Muscle of leg (tissue), 11 donors: Measurements from ENCODE around the gene KBTBD13. TPM values are rescaled to one million over a fixed set of nuclear protein-coding genes. Genes with fewer than 3 reads are reported as not detected.
A peak's percentile ranks its signal among the peaks of the same experiment; 100 is the strongest.

ENCODE experiments used
- DNase-seq: peaks from one replicate; pipeline ENCODE4 v3.0.0; 2013
- H3K27ac ChIP-seq: one replicate; pipeline ENCODE4 v1.5.1; 2013; ENCODE audit warnings: mild to moderate bottlenecking, low read length, control low read depth
- H3K27me3 ChIP-seq: one replicate; pipeline ENCODE4 v1.6.1; 2013; ENCODE audit warnings: low read length; ENCODE audit not compliant: control insufficient read depth, insufficient read depth
- H3K36me3 ChIP-seq: one replicate; pipeline ENCODE4 v1.6.1; 2013; ENCODE audit warnings: low read length; ENCODE audit not compliant: control insufficient read depth, insufficient read depth
- H3K4me1 ChIP-seq: one replicate; pipeline ENCODE4 v1.6.1; 2013; ENCODE audit warnings: low read length; ENCODE audit not compliant: control insufficient read depth, insufficient read depth
- H3K4me3 ChIP-seq: one replicate; pipeline ENCODE4 v1.5.1; 2013; ENCODE audit warnings: low read length, control low read depth
- H3K9me3 ChIP-seq: replicated peaks from 2 replicates; pipeline ENCODE4 v1.6.1; 2013; ENCODE audit warnings: low read depth, low read length; ENCODE audit not compliant: control insufficient read depth
- WGBS: methylation state at CpG from one replicate; pipeline ENCODE4 v1.1.5; 2013; ENCODE audit warnings: missing lambda C conversion rate; ENCODE audit not compliant: insufficient coverage; 5-methylcytosine and 5-hydroxymethylcytosine counted together
- polyA plus RNA-seq, 8 donors: library from polyadenylated mRNA; unstranded; fragments of 120-200 nt; gene quantifications; one replicate each; pipeline versions ENCODE4 v1.2.1 to v1.2.3, GENCODE V29; 2013; ENCODE audit warnings: inconsistent platforms in 1 of 8, low replicate concordance in 1 of 8; ENCODE audit not compliant: insufficient read length in 8 of 8, insufficient read depth in 1 of 8
- total RNA-seq: library from RNA; stranded (reverse); fragments of 120-200 nt; gene quantifications from one replicate; pipeline ENCODE4 v1.2.4, GENCODE V29; 2013

The KBTBD13 gene
- total and polyA plus RNA-seq, 9 donors = 0.48 to 2.5 (median 1.6) TPM

DNA sequence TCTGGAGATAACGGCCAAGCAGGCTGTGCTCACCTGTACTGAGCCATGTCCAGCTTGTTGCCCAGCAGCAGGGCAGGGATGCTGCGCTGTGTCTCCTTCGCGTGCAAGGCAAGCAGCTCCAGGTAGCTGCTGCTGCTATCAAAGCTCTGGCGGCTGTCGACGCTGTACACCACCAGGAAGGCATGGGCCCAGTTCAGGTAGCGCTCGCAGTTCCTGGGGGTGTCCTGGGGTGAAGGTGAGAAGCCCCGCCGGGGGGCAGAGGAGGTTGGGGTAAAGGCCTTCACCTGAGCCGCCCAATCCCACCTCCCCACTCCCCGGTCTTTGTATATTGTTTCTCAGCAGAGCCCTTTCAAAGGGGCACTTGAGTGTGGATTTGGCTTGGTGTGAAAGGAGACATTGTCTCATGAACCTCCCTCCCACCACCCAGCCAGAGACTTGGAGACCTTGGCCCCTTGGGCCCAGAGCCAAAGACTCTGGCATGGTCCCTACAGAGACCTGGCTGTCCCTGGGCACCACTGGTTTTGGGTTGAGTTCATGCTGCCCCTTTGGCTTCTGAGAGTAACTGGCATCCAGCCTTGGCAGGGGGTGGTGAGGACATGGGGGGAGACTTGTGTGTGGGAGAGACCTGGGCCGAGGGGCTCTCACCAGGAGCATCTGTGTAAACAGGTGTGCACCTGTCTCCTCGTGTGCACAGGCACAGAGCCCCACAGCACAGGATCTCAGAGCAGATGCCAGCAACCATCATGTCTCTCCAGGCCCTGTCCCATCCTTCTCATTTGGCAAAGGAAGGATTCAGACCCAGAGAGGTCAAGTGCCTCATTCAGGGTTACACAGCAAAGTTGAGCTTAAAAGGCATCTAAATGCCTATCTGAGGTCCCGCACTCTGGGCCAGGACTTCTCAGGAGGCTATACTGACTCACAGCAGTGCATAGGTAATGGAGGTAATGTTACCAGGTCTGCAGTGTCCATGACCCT, 17.9 kb upstream of the KBTBD13 start:
- no peak for DNase-seq
- no peaks in the 10 kb centered on the region for H3K9me3 ChIP-seq
- peaks cover 11% of the 10 kb centered on the region for H3K4me1 ChIP-seq
- WGBS = 75% methylated on average over 7 of the region's 16 CpGs
- peaks cover 9% of the 10 kb centered on the region for H3K36me3 ChIP-seq
- no peaks in the 10 kb centered on the region for H3K27me3 ChIP-seq
- H3K27ac ChIP-seq = no peak overlapping the region
- H3K4me3 ChIP-seq = no peak overlapping the region

DNA sequence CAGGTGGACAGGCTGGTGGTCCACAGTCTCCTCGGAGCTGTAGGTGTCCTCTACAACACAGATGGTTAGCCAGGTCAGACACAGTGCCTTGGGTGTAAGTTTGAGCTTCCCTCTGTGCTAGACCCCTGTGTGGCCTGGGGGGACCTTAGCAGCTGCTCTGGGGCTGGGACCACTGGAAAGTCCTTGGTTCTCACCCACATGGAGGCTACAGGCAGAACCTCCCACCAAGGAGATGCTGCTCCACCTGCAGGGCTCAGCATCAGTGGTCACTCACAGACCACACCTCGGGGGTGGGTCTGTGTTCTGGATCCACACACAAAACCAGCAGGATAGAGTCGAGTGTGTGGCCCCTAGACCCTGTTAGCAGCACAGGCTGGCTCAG, 17.2 kb upstream of the KBTBD13 start:
- no peak overlapping the region for H3K4me3 ChIP-seq
- 100% methylated on average over 1 of the region's 3 CpGs for WGBS
- DNase-seq = no peak
- no peaks in the 10 kb centered on the region for H3K27me3 ChIP-seq
- no peaks in the 10 kb centered on the region for H3K9me3 ChIP-seq
- H3K27ac ChIP-seq = no peak overlapping the region
- peaks cover 10% of the 10 kb centered on the region for H3K4me1 ChIP-seq
- H3K36me3 ChIP-seq = peaks cover 9% of the 10 kb centered on the region

DNA sequence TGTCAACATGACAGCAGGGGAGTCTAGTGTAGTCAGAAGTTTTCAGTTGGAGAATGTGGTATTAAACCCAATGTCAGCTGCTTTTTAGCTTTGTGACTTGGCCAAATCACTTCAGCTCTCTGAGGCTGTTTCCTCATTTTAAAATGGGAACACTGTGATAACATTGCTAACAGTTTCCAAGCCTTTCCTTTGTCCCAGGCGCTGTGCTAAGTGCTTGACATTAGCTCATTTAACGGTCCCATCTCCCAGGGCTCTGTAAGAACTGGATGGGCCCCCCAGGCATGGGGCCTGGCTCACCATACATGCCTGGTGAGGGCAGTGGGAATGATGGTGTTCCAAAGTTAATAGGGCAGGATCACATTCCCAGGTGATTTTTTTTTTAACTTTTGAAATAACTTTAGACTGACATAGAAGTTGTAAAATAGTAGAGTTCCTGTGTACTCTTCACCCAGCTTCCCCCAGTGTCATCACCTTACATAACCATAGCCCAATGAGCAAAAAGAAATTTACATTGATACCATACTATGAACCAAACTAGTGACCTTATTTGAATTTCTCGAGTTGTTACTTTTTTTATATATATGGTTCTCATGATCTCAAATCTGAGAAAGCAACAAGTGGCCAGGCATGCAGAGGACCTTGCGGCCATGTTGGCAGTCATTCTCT, 16.5 kb upstream of the KBTBD13 start:
- H3K4me3 ChIP-seq = no peak overlapping the region
- H3K27me3 ChIP-seq = peaks cover 1% of the 10 kb centered on the region
- WGBS = 100% methylated on average over 1 of the region's 4 CpGs
- no peak for DNase-seq
- H3K9me3 ChIP-seq = no peaks in the 10 kb centered on the region
- peaks cover 4% of the 10 kb centered on the region for H3K36me3 ChIP-seq
- H3K4me1 ChIP-seq = peaks cover 8% of the 10 kb centered on the region
- H3K27ac ChIP-seq = no peak overlapping the region

DNA sequence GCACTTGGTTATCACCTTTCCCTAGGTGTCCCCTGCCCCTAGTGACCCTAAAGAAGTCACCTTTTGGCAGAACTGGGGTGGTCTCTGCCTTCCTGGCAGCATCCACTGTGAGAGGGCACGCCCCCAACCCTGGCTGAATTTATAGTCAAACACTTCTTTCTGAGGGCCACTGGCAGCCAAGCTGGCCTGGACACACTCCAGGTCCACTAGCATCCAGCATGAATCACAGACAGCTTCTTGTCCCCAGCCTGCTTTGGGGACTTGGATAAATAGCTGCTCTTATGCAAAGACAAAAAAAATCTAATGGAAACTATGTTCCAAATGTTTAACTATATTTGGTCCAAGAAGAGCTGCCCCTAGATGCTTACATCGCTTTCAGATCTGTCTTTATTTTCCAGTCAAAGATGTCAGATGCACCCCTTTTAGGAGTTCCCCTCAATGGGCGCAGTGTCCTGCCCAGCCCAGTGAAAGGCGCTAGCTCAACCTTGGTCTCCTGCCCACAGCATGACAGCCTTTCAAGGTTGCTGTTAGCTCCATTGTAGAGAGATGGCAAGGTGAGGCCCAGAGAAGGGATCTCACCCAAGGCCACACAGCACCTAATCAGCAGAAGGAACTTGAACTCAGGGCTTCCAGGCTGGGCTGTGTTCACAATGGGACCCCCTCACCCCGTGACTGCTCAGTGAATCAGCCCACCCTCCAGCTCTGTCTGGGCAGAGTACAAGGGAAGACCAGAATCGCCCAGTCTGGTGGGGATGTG, 15.7 kb upstream of the KBTBD13 start:
- Histone ChIP-seq H3K27me3 (peaks cover 9% of the 10 kb centered on the region), H3K4me1 (peaks cover 8% of the 10 kb centered on the region), H3K27ac (no peak overlapping the region), H3K36me3 (peaks cover 2% of the 10 kb centered on the region), H3K4me3 (no peak overlapping the region), H3K9me3 (no peaks in the 10 kb centered on the region)
- no peak for DNase-seq
- 78% methylated on average over 2 of the region's 6 CpGs for WGBS

DNA sequence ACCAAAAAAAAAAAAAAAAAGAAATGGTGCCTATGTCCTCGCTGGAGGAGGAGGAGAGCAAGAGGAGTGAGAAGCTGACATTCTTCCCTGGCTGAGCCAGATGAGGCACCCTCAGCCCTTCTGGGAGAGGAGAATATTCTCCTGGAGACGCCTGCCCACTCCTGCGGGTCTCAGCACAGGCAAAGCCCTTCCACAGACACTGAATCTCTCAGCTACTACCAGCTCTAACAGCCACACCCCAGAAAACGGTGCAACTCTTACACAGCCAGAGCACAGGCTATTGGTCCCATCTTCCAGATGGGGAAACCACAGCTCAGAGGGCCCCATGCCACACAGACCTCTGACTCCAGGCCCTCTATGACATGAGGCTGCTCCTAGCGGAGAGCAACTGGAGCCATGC, 14.5 kb upstream of the KBTBD13 start:
- Histone ChIP-seq H3K27me3 (peaks cover 16% of the 10 kb centered on the region), H3K27ac (no peak overlapping the region), H3K36me3 (peaks cover 2% of the 10 kb centered on the region), H3K4me3 (no peak overlapping the region), H3K4me1 (peaks cover 13% of the 10 kb centered on the region), H3K9me3 (no peaks in the 10 kb centered on the region)
- DNase-seq = no peak
- WGBS = 89% methylated on average over 3 of the region's 5 CpGs

DNA sequence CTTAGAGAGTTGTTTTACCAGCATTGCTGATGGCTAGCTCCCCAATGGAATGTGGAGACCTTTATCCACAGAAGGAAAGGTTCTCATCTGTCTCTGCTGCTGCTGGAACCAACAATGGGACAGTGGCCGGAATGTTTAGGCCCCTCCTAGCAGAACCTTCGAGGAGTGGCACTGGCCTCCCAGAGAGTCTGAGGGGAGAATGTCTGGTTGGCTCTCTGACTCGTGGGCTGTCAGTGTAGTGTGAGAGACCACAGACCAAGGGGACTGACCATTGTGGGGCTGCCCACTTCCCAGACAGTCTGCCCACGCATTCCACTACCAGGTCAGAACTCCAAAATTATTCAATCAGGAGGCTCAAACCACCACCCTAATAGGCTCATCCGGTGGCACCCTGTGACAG, 13.8 kb upstream of the KBTBD13 start:
- peaks cover 22% of the 10 kb centered on the region for H3K27me3 ChIP-seq
- DNase-seq = no peak
- peaks cover 2% of the 10 kb centered on the region for H3K36me3 ChIP-seq
- H3K9me3 ChIP-seq = no peaks in the 10 kb centered on the region
- WGBS = 76% methylated on average over 2 of the region's 5 CpGs
- peaks cover 19% of the 10 kb centered on the region for H3K4me1 ChIP-seq
- no peak overlapping the region for H3K4me3 ChIP-seq
- H3K27ac ChIP-seq = no peak overlapping the region

DNA sequence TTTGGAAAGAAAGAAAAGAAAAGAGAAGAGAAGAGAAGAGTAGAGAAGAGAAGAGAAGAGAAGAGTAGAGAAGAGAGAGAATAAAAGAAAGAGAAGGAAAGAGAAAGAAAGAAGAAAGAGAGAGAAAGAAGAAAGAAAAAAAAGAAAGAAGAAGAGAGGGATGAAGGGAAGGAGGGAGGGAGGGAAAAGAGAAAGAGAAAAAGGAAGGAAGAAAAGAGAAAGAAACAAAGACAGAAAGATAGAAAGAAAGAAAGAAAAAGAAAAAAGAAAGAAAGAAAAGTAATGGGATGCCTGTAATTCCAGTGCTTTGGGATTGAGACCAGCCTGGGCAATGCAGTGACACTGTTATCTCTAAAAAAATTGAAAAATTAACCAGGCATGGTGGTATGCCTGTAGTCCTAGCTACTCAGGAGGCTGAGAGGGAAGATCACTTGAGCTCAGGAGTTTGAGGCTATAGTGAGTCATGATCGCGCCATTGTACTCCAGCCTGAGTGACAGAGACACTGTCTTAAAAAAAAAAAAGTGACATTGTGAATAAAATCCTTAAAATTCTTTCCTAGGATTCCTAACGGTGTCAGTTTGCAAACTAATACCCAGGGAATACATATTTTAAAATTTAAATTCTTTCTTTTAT, 10.4 kb upstream of the KBTBD13 start:
- Histone ChIP-seq H3K36me3 (no peaks in the 10 kb centered on the region), H3K9me3 (no peaks in the 10 kb centered on the region), H3K27me3 (peaks cover 29% of the 10 kb centered on the region), H3K4me3 (peak overlapping the region; percentile 29), H3K27ac (peak overlapping the region; percentile 67), H3K4me1 (peaks cover 44% of the 10 kb centered on the region)
- DNase-seq = no peak
- no CpG with 5 or more reads among the region's 3 CpGs for whole genome bisulfite sequencing

DNA sequence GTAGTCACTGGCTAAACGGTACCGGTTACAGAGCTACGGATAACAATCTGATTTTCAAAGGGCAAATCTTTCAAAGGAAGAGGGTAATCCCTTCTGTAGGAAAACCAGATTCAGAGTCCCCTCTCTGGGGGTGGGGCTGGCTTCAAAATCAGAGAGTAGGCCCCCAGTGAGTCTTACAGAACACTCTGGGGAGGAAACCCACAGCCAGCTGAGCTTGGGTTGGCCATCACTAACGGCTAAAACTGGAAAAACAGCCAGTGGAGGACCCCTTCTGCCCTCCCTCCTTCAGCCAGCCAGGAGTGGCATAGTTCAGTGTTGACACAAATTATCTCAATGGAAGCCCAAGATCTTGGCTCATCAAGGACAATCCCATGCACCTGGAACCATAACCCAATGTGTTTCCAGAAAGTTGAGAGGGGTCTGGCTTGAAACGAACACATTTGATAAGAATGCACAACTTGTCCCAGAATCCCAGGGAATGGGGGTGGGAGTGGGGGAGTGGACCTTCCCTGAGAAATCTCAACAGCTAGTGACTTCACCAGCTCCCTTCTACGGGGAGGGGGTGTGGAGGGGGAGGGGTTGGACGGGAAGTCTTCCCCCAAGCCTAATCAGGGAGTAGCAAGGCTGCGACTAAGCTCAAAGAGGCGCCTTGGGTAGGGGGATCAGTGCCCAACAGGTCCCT, 9.8 kb upstream of the KBTBD13 start:
- Histone ChIP-seq H3K36me3 (no peaks in the 10 kb centered on the region), H3K27me3 (peaks cover 29% of the 10 kb centered on the region), H3K4me3 (peak overlapping the region; percentile 45), H3K4me1 (peaks cover 49% of the 10 kb centered on the region), H3K27ac (peak overlapping the region; percentile 90), H3K9me3 (no peaks in the 10 kb centered on the region)
- DNase-seq = peak; percentile 68
- WGBS = 25% methylated on average over 2 of the region's 9 CpGs

DNA sequence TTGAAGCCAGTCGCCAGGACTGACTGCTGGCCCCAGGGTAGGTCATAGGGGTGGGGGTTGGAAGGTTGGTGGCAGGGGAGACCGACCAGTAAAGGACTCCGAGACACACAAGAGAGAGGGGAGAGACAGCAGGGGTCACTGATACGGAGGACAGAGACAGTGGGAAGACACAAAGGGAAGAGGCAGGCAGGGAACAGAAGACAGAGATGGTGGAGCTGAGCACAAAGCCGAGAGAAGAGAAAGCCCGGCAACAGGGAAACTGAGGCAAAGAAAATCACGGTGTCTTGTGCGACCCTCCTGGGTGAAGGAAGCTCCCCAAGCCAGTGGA, 9.3 kb upstream of the KBTBD13 start:
- H3K36me3 ChIP-seq = no peaks in the 10 kb centered on the region
- DNase-seq = no peak
- 17% methylated on average over 7 of the region's 8 CpGs for WGBS
- peaks cover 29% of the 10 kb centered on the region for H3K27me3 ChIP-seq
- no peaks in the 10 kb centered on the region for H3K9me3 ChIP-seq
- peaks cover 54% of the 10 kb centered on the region for H3K4me1 ChIP-seq
- peak overlapping the region; percentile 45 for H3K4me3 ChIP-seq
- H3K27ac ChIP-seq = peak overlapping the region; percentile 90
